SK-N-SH (cell line): ENCODE measurements around the gene KCNK4. TPM values are rescaled to one million over a fixed set of nuclear protein-coding genes. Genes with fewer than 3 reads are reported as not detected.

Experiments used
- CTCF ChIA-PET: fragments of 300-600, 350-600 bp; formaldehyde crosslinking; extraction: SDS; loops from one replicate; lab custom pipeline; 2021; lab: Yijun Ruan, JAX
- POLR2A ChIA-PET: fragments of 350-600 bp; sonication (Branson Sonifier 250); formaldehyde crosslinking; extraction: SDS; loops from one replicate; lab custom pipeline; 2020; ENCODE audit warnings: antibody characterized with exemption, inconsistent platforms; lab: Yijun Ruan, JAX
- DNase-seq: peaks from one replicate; pipeline ENCODE4 v3.0.0; 2012
- H2AFZ ChIP-seq: fragments of 200-600 bp; sonication (generic); 2 replicates; pipeline ENCODE4 v1.8.1; 2016; ENCODE audit warnings: antibody characterized with exemption, mild to moderate bottlenecking, low read depth
- H3F3A ChIP-seq: fragments of 200-600 bp; sonication (generic); replicated peaks from 2 replicates; pipeline ENCODE3; 2016; ENCODE audit warnings: antibody characterized with exemption, mild to moderate bottlenecking; ENCODE audit not compliant: insufficient read depth
- H3K27ac ChIP-seq, 2 experiments: fragments of 200-500 bp in 1 of 2; fragments of 200-600 bp in 1 of 2; sonication (Bioruptor generic) in 1 of 2; sonication (generic), shearing (Covaris generic) in 1 of 2; 2 replicates each; pipeline versions ENCODE4 v1.5.1 to v1.6.1; 2014 to 2016; ENCODE audit warnings: low read depth in 2 of 2, inconsistent platforms in 1 of 2, low read length in 1 of 2, mild to moderate bottlenecking in 1 of 2, mixed read lengths in 1 of 2
- H3K27me3 ChIP-seq: fragments of 200-600 bp; sonication (generic), shearing (Covaris generic); 2 replicates; pipeline ENCODE4 v1.6.1; 2016; ENCODE audit warnings: mixed run types; ENCODE audit not compliant: insufficient read depth
- H3K36me3 ChIP-seq, 2 experiments: fragments of 200-500 bp in 1 of 2; fragments of 200-600 bp in 1 of 2; sonication (Bioruptor generic) in 1 of 2; sonication (generic) in 1 of 2; replicated peaks in 1 of 2; 2 replicates each; pipeline versions ENCODE3 to v1.5.1; 2014 to 2016; ENCODE audit warnings: low read length in 1 of 2, mild to moderate bottlenecking in 1 of 2; ENCODE audit not compliant: insufficient read depth in 2 of 2, control insufficient read depth in 1 of 2
- H3K4me1 ChIP-seq, 2 experiments: fragments of 200-500 bp in 1 of 2; fragments of 200-600 bp in 1 of 2; sonication (Bioruptor generic) in 1 of 2; sonication (generic), shearing (Covaris generic) in 1 of 2; 2 replicates each; pipeline versions ENCODE4 v1.5.1 to v1.6.1; 2014 to 2016; ENCODE audit warnings: low read depth in 1 of 2, low read length in 1 of 2, mixed run types in 1 of 2; ENCODE audit not compliant: insufficient read depth in 2 of 2, control insufficient read depth in 1 of 2
- H3K4me2 ChIP-seq: fragments of 200-600 bp; sonication (generic), shearing (Covaris generic); 2 replicates; pipeline ENCODE4 v1.6.1; 2017; ENCODE audit warnings: mixed run types
- H3K4me3 ChIP-seq, 2 experiments: fragments of 200-500 bp in 1 of 2; fragments of 200-600 bp in 1 of 2; sonication (Bioruptor generic) in 1 of 2; sonication (generic), shearing (Covaris generic) in 1 of 2; 2 replicates each; pipeline versions ENCODE4 v1.5.1 to v1.8.1; 2014 to 2016; ENCODE audit warnings: low read depth in 2 of 2, inconsistent platforms in 1 of 2, low read length in 1 of 2, mild to moderate bottlenecking in 1 of 2, mixed read lengths in 1 of 2, moderate library complexity in 1 of 2
- H3K79me2 ChIP-seq: fragments of 200-600 bp; sonication (generic); 2 replicates; pipeline ENCODE4 v1.8.1; 2017; ENCODE audit warnings: mild to moderate bottlenecking; ENCODE audit not compliant: insufficient read depth
- H3K9ac ChIP-seq: fragments of 200-600 bp; sonication (generic); 2 replicates; pipeline ENCODE4 v1.6.1; 2017; ENCODE audit warnings: mixed run types
- H3K9me2 ChIP-seq: fragments of 200-600 bp; sonication (generic); 2 replicates; pipeline ENCODE4 v1.6.1; 2017; ENCODE audit warnings: mixed run types
- H3K9me3 ChIP-seq: fragments of 200-600 bp; sonication (generic); 2 replicates; pipeline ENCODE4 v1.6.1; 2017; ENCODE audit warnings: mixed run types, mild to moderate bottlenecking, moderate library complexity
- H4K20me1 ChIP-seq: fragments of 200-600 bp; sonication (generic); 2 replicates; pipeline ENCODE4 v1.6.1; 2017; ENCODE audit warnings: mild to moderate bottlenecking, mixed run types; ENCODE audit not compliant: insufficient read depth
- ELF1 ChIP-seq: IDR thresholded peaks from 2 replicates; pipeline ENCODE4 v1.4.0; 2012
- EZH2phosphoT487 ChIP-seq: fragments of 200-600 bp; sonication (generic); IDR thresholded peaks from 2 replicates; pipeline ENCODE4 v1.6.1; 2017; ENCODE audit warnings: low read depth, mixed run types, mild to moderate bottlenecking, antibody characterized with exemption, moderate library complexity, borderline replicate concordance
- FOXJ3 ChIP-seq: sonication (generic); formaldehyde crosslinking; IDR thresholded peaks from 2 replicates; pipeline ENCODE4 v1.5.1; 2020; ENCODE audit warnings: mild to moderate bottlenecking, missing genetic modification reagents
- MAX ChIP-seq: IDR thresholded peaks from 2 replicates; pipeline ENCODE4 v1.4.0; 2012; ENCODE audit warnings: low read depth
- NFIC ChIP-seq: IDR thresholded peaks from 2 replicates; pipeline ENCODE4 v1.4.0; 2012; ENCODE audit warnings: borderline replicate concordance
- NRF1 ChIP-seq: IDR thresholded peaks from 2 replicates; pipeline ENCODE4 v1.6.1; 2012; ENCODE audit warnings: low read depth, mild to moderate bottlenecking, low read length
- REST ChIP-seq: IDR thresholded peaks from 2 replicates; pipeline ENCODE4 v1.6.1; 2012; ENCODE audit warnings: mild to moderate bottlenecking, low read depth, low read length, moderate library complexity
- RFX5 ChIP-seq: IDR thresholded peaks from 2 replicates; pipeline ENCODE4 v1.6.1; 2012; ENCODE audit warnings: mild to moderate bottlenecking, improper control_type of control experiment, low read length
- TCF12 ChIP-seq: IDR thresholded peaks from 2 replicates; pipeline ENCODE4 v1.4.0; 2012
- TEAD4 ChIP-seq: IDR thresholded peaks from 2 replicates; pipeline ENCODE4 v1.4.0; 2012; ENCODE audit warnings: mild to moderate bottlenecking, borderline replicate concordance; ENCODE audit not compliant: insufficient read depth
- USF1 ChIP-seq: IDR thresholded peaks from 2 replicates; pipeline ENCODE4 v1.4.0; 2012; ENCODE audit warnings: low read depth, borderline replicate concordance
- WGBS: methylation state at CpG from one replicate; pipeline ENCODE4 v1.1.6; 2017; ENCODE audit warnings: low lambda C conversion rate; 5-methylcytosine and 5-hydroxymethylcytosine counted together
- polyA plus RNA-seq, 3 experiments: library from polyadenylated mRNA; depleted of rRNA; stranded (reverse); fragments of >200 nt; gene quantifications; 2 replicates each; pipeline ENCODE4 v1.2.3, GENCODE V29; 2012
- small RNA-seq, 7 experiments: library from RNA; depleted of rRNA; stranded (forward); fragments of <200 nt; gene quantifications; one replicate each; pipeline ENCODE3, GENCODE V24; 2012

KCNK4 gene
- polyA plus RNA-seq, 1 of the 3 experiments (the other 2 are of a cell fraction) = 0.16 TPM

GRCh38 chr11:64349025-64349387 is 57.9 kb downstream of the KCNK4 start (continued):
- no peak for TF ChIP-seq NRF1
- TF ChIP-seq USF1 = no peak
- no peak for TF ChIP-seq FOXJ3 (CRISPR knock-in tag)
- TF ChIP-seq EZH2phosphoT487 = no peak
- TF ChIP-seq MAX = no peak
- TF ChIP-seq, all 33 proteins: peak for 0

- Histone ChIP-seq H3K27me3 (no peaks in the 10 kb centered on the region), H3K4me3 (no peak overlapping the region), H2AFZ (no peak overlapping the region), H3K36me3 (no peaks in the 10 kb centered on the region), H3K4me2 (no peak overlapping the region), H3K27ac (no peak overlapping the region), H3K4me1 (no peaks in the 10 kb centered on the region; a peak in 1 of 4 replicates), H3K9me2 (no peaks in the 10 kb centered on the region), H3K9ac (no peak overlapping the region), H3K79me2 (no peaks in the 10 kb centered on the region), H4K20me1 (no peaks in the 10 kb centered on the region), H3K9me3 (no peaks in the 10 kb centered on the region), H3F3A (no peaks in the 10 kb centered on the region)
- ChIA-PET CTCF (interaction anchor here (0.7 to 1.7 kb wide), 4 partner anchors 18 to 204 kb away, joined by 3 to 5 read pairs (median 4); no protein-coding TSS in a partner anchor), POLR2A (no interaction called here)
- TF ChIP-seq NFIC (no peak), REST (no peak), TCF12 (no peak), RFX5 (no peak), ELF1 (no peak), TEAD4 (no peak)
- no peak for DNase-seq
- WGBS = 89% methylated on average over 10 of the region's 11 CpGs
These were observed 58.3 kb downstream of the KCNK4 start for GRCh38 chr11:64349404-64349803.

Small RNA genes lying within 50 kb of the gene (small RNA-seq; reads per million reads assigned to genes)
- gene MIR7155 (0 reads per million in 7 experiments), gene RF00019 (0 reads per million in 7 experiments)

Other genes with a start within 250 kb of the KCNK4 start
- gene MACROD1, start 125.2 kb upstream of the KCNK4 start, polyA plus RNA-seq (2012; rRNA removed) = 48.3 and 49.1 TPM in 2 replicates
- 163 TPM in 2 replicates for gene STIP1, start 105.1 kb upstream of the KCNK4 start, polyA plus RNA-seq (2012; rRNA removed)
- 1.2 and 1.4 TPM in 2 replicates for gene FERMT3, start 84.6 kb upstream of the KCNK4 start, polyA plus RNA-seq (2012; rRNA removed)
- gene TRPT1, start 65.1 kb upstream of the KCNK4 start, polyA plus RNA-seq (2012; rRNA removed) = 61.5 and 62.4 TPM in 2 replicates
- gene NUDT22, start 65.0 kb upstream of the KCNK4 start, polyA plus RNA-seq (2012; rRNA removed) = 72.7 and 74.0 TPM in 2 replicates
- 46.9 and 52.1 TPM in 2 replicates for gene DNAJC4, start 60.8 kb upstream of the KCNK4 start, polyA plus RNA-seq (2012; rRNA removed)
- gene VEGFB, start 56.7 kb upstream of the KCNK4 start, polyA plus RNA-seq (2012; rRNA removed) = 16.3 and 29.9 TPM in 2 replicates
- 84.8 and 127 TPM in 2 replicates for gene FKBP2, start 50.2 kb upstream of the KCNK4 start, polyA plus RNA-seq (2012; rRNA removed)
- 373 and 523 TPM in 2 replicates for gene PPP1R14B, start 44.4 kb upstream of the KCNK4 start, polyA plus RNA-seq (2012; rRNA removed)
- 26.8 and 30.4 TPM in 2 replicates for gene PLCB3, start 39.8 kb upstream of the KCNK4 start, polyA plus RNA-seq (2012; rRNA removed)
- gene BAD, start 6.6 kb upstream of the KCNK4 start, polyA plus RNA-seq (2012; rRNA removed) = 75.6 and 80.9 TPM in 2 replicates
- gene GPR137, start 5.5 kb upstream of the KCNK4 start, polyA plus RNA-seq (2012; rRNA removed) = 29.9 and 32.9 TPM in 2 replicates
- 0.54 and 0.67 TPM in 2 replicates for gene CATSPERZ, start 9.1 kb downstream of the KCNK4 start, polyA plus RNA-seq (2012; rRNA removed)
- 27.8 and 31.7 TPM in 2 replicates for gene ESRRA, start 14.2 kb downstream of the KCNK4 start, polyA plus RNA-seq (2012; rRNA removed)
- 649 and 699 TPM in 2 replicates for gene TRMT112, start 26.3 kb downstream of the KCNK4 start, polyA plus RNA-seq (2012; rRNA removed)
- 875 and 1,000 TPM in 2 replicates for gene PRDX5, start 26.8 kb downstream of the KCNK4 start, polyA plus RNA-seq (2012; rRNA removed)
- 2.4 and 3.4 TPM in 2 replicates for gene CCDC88B, start 48.9 kb downstream of the KCNK4 start, polyA plus RNA-seq (2012; rRNA removed)
- 43.4 and 44.7 TPM in 2 replicates for gene RPS6KA4, start 67.9 kb downstream of the KCNK4 start, polyA plus RNA-seq (2012; rRNA removed)